22Rv1 (cell line): ENCODE results near the gene ANKRD65.

Experiments used
- CTCF ChIP-seq: fragments of 450-650 bp; IDR thresholded peaks from 2 replicates; pipeline ENCODE4 v1.5.1; 2017; ENCODE audit warnings: mild to moderate bottlenecking
- ZFX ChIP-seq: fragments of 450-650 bp; IDR thresholded peaks from 2 replicates; pipeline ENCODE4 v1.6.1; 2017; ENCODE audit warnings: antibody characterized with exemption, borderline replicate concordance

DNA sequence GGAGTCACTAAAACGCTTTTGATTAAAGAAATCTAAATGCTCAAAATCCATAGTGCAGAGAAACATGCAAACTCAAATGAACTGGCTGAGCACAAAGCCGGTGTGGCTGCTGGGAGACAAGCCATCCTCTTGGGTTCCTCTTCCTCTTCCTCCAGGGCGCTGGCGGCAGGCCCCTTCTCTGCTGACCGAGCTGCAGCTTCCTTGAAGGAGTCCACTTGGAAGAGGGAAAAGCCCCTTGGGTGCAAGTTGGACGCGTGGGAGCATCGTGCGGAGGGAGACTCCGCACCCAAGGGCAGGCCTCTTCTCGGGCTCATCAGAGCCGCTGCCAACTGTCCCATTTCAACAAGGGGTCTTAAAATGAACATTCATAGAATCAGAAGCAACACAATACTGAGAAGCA lies 29.9 kb downstream of the ANKRD65 start:
- TF ChIP-seq CTCF: no peak
- TF ChIP-seq ZFX: no peak
